Measurements from ENCODE around the gene EHMT1.
"Not testable (repeated sequence)": the region's sequence is repeated elsewhere in the genome, so short reads cannot be mapped to it uniquely, and the experiment has no call there.

The EHMT1 gene

DNA sequence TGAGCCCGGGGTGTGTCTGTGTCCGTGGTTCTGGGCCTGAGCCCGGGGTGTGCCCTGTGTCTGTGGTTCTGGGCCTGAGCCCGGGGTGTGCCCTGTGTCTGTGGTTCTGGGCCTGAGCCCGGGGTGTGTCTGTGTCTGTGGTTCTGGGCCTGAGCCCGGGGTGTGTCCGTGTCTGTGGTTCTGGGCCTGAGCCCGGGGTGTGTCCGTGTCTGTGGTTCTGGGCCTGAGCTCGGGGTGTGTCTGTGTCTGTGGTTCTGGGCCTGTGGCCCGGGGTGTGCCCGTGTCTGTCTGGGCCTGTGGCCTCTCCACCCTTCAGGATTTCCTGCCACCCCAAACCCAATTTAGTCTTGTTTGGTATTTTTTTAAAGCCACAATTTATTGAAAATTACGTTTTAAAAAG lies 104.6 kb downstream of the EHMT1 start:
- not testable (repeated sequence) for H3K9me3 ChIP-seq (ENCODE audit: control insufficient read depth, insufficient read depth, low read length); H3K27me3 ChIP-seq (ENCODE audit: control insufficient read depth, insufficient read depth, low read length); H3K4me3 ChIP-seq (ENCODE audit: low read depth, low read length); H3K9ac ChIP-seq (ENCODE audit: low read depth, low read length)
- Histone ChIP-seq H3K36me3 (ENCODE audit: control insufficient read depth, insufficient read depth, low read length) (peaks cover 47% of the 10 kb centered on the region), H3K27ac (ENCODE audit: low read depth, low read length) (peak overlapping the region; percentile 86), H3K4me1 (ENCODE audit: control insufficient read depth, insufficient read depth, low read length) (peaks cover 14% of the 10 kb centered on the region)

DNA sequence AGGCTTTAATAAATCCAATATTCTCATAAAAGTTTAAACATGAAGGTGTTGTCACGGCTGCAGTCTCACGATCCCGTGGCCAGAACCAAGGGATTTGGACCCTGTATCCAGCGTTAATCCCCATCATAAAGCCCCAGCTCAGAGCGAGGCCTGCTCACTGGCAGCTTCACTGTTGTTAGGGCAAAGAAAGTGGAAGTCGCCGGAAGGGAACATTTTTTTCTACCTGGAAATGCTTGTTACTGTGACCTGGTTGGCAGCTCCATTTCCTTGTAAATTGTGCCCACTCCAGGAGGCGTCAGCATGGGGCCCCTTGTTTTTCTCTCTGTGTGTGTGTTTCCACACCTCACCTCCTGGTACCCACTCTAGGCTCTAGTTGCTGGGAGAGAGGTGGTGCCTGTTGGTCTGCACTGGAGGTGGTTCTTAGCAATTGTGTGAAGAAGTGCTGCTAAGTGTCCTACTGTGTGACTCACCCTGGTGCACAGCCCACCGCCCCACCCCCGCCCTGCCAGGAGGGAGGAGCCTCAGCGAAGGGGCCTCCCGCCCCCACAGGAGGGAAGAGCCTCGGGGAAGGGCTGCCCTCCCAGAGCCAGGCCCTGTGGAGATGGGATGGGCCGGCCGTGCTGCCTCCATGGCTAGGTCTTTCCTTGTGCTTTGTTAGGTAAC lies 105.1 kb downstream of the EHMT1 start:
- peaks cover 14% of the 10 kb centered on the region for H3K4me1 ChIP-seq (ENCODE audit: control insufficient read depth, insufficient read depth, low read length)
- no peaks in the 10 kb centered on the region for H3K9me3 ChIP-seq (ENCODE audit: control insufficient read depth, insufficient read depth, low read length)
- no peak overlapping the region; the same call in 1 of the 2 replicates for H3K9ac ChIP-seq (ENCODE audit: low read depth, low read length)
- H3K27me3 ChIP-seq (ENCODE audit: control insufficient read depth, insufficient read depth, low read length), result no peaks in the 10 kb centered on the region
- peaks cover 51% of the 10 kb centered on the region for H3K36me3 ChIP-seq (ENCODE audit: control insufficient read depth, insufficient read depth, low read length)
- no peak overlapping the region for H3K4me3 ChIP-seq (ENCODE audit: low read depth, low read length)
- peak overlapping the region; percentile 86 for H3K27ac ChIP-seq (ENCODE audit: low read depth, low read length)

DNA sequence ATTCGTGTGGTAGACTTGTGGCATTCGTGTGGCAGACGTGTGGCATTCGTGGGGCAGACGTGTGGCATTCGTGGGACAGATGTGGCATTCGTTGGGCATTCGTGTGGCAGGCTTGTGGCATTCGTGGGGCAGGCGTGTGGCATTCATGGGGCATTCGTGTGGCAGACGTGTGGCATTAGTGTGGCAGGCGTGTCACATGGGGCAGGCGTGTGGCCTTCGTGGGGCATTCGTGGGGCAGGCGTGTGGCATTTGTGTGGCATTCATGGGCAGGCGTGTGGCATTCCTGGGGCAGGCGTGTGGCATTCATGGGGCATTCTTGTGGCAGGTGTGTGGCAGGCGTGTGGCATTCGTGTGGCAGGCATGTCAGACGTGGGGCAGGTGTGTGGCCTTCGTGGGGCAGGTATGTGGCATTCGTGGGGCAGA lies 106.0 kb downstream of the EHMT1 start:
- Histone ChIP-seq H3K4me3 (ENCODE audit: low read depth, low read length) (no peak overlapping the region), H3K27me3 (ENCODE audit: control insufficient read depth, insufficient read depth, low read length) (no peaks in the 10 kb centered on the region), H3K27ac (ENCODE audit: low read depth, low read length) (peak overlapping the region; percentile 86), H3K36me3 (ENCODE audit: control insufficient read depth, insufficient read depth, low read length) (peaks cover 53% of the 10 kb centered on the region), H3K9ac (ENCODE audit: low read depth, low read length) (no peak overlapping the region), H3K4me1 (ENCODE audit: control insufficient read depth, insufficient read depth, low read length) (peaks cover 14% of the 10 kb centered on the region), H3K9me3 (ENCODE audit: control insufficient read depth, insufficient read depth, low read length) (no peaks in the 10 kb centered on the region)

DNA sequence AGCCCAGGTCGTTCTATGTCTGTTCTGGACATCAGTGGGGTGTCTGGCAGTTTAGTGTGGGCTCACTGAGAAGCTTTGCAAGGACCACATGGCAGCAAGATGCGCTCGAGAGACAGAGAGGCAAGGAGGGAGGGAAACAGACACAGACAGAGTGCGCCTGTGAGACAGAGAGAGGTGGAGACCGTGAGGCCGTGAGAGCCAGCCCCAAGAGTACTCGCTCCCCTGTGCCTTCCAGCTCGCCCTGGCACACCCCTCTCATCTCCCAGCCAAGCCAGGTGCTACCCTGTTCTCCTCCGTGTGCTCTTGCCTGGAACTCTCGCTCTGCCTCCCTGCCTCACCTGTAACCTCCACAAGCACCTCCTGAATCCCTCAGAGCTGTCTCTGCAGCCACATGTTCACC lies 106.8 kb downstream of the EHMT1 start:
- no peaks in the 10 kb centered on the region for H3K27me3 ChIP-seq (ENCODE audit: control insufficient read depth, insufficient read depth, low read length)
- H3K9me3 ChIP-seq (ENCODE audit: control insufficient read depth, insufficient read depth, low read length), result no peaks in the 10 kb centered on the region
- H3K9ac ChIP-seq (ENCODE audit: low read depth, low read length), result no peak overlapping the region
- no peak overlapping the region for H3K27ac ChIP-seq (ENCODE audit: low read depth, low read length)
- peaks cover 52% of the 10 kb centered on the region for H3K36me3 ChIP-seq (ENCODE audit: control insufficient read depth, insufficient read depth, low read length)
- no peak overlapping the region for H3K4me3 ChIP-seq (ENCODE audit: low read depth, low read length)
- peaks cover 14% of the 10 kb centered on the region for H3K4me1 ChIP-seq (ENCODE audit: control insufficient read depth, insufficient read depth, low read length)

DNA sequence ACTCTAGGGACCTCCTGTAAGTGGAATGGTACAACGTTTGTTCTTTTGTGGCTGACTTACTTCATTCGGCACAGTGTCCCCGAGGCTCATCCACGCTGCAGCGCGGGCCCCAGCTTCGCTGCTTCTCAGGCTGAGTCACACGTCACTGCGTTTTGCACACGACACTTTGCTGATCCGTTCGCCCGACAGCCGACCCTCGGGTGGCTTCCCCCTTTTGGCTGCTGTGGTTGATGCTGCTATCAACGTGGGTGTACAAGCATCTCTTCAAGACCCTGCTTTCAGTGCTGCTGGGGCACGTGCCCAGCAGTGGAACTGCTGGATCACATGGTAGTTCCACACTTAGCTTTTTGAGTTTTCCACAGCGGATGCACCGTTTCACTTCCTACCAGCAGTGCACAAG lies 107.5 kb downstream of the EHMT1 start:
- not testable (repeated sequence) for H3K27me3 ChIP-seq (ENCODE audit: control insufficient read depth, insufficient read depth, low read length); H3K27ac ChIP-seq (ENCODE audit: low read depth, low read length); H3K4me3 ChIP-seq (ENCODE audit: low read depth, low read length); H3K9ac ChIP-seq (ENCODE audit: low read depth, low read length); H3K9me3 ChIP-seq (ENCODE audit: control insufficient read depth, insufficient read depth, low read length)
- Histone ChIP-seq H3K36me3 (ENCODE audit: control insufficient read depth, insufficient read depth, low read length) (peaks cover 55% of the 10 kb centered on the region), H3K4me1 (ENCODE audit: control insufficient read depth, insufficient read depth, low read length) (peaks cover 14% of the 10 kb centered on the region)

DNA sequence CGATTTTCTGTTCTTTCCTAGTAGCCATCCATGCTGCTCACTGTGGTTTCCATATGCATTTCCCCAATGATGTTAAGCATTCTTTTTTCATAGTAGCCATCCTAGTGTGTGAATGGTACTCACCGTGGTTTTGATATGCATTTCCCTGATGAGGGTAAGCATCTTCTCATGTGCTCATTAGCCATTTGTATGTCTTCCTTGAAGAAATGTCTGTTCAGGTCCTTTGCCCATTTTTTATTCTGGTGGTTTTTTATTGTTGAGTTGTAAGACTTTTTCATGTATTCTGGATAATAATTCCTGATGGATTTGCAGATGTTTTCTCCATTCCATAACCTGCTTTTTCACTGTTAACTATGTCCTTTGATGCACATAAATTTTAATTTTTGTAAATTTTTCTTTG lies 108.0 kb downstream of the EHMT1 start:
- Histone ChIP-seq H3K9ac (ENCODE audit: low read depth, low read length) (no peak overlapping the region), H3K36me3 (ENCODE audit: control insufficient read depth, insufficient read depth, low read length) (peaks cover 57% of the 10 kb centered on the region), H3K9me3 (ENCODE audit: control insufficient read depth, insufficient read depth, low read length) (no peaks in the 10 kb centered on the region), H3K27ac (ENCODE audit: low read depth, low read length) (no peak overlapping the region), H3K4me1 (ENCODE audit: control insufficient read depth, insufficient read depth, low read length) (peaks cover 14% of the 10 kb centered on the region), H3K4me3 (ENCODE audit: low read depth, low read length) (no peak overlapping the region), H3K27me3 (ENCODE audit: control insufficient read depth, insufficient read depth, low read length) (no peaks in the 10 kb centered on the region)

DNA sequence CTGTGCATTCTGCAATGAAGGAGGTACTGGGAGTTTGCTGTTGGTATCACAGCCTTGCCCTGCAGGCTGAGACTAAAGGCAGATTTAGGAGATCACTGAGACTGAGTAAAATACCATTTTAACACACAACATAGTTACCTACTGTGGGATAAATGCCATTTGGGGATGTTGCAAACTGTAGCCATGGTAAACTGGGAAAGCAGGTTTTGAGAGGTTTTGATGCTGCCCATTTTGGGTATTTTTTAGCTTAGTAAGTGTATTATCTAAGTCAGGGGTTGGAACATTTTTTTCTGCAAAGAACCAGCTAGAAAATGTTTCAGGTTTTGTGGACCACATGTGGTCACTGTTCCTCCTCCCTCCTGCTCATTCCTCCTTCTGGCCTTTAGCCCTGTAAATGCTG lies 108.9 kb downstream of the EHMT1 start:
- Histone ChIP-seq H3K9me3 (ENCODE audit: control insufficient read depth, insufficient read depth, low read length) (no peaks in the 10 kb centered on the region), H3K4me3 (ENCODE audit: low read depth, low read length) (no peak overlapping the region), H3K27me3 (ENCODE audit: control insufficient read depth, insufficient read depth, low read length) (no peaks in the 10 kb centered on the region), H3K27ac (ENCODE audit: low read depth, low read length) (no peak overlapping the region), H3K36me3 (ENCODE audit: control insufficient read depth, insufficient read depth, low read length) (peaks cover 62% of the 10 kb centered on the region), H3K9ac (ENCODE audit: low read depth, low read length) (no peak overlapping the region), H3K4me1 (ENCODE audit: control insufficient read depth, insufficient read depth, low read length) (peaks cover 10% of the 10 kb centered on the region)

DNA sequence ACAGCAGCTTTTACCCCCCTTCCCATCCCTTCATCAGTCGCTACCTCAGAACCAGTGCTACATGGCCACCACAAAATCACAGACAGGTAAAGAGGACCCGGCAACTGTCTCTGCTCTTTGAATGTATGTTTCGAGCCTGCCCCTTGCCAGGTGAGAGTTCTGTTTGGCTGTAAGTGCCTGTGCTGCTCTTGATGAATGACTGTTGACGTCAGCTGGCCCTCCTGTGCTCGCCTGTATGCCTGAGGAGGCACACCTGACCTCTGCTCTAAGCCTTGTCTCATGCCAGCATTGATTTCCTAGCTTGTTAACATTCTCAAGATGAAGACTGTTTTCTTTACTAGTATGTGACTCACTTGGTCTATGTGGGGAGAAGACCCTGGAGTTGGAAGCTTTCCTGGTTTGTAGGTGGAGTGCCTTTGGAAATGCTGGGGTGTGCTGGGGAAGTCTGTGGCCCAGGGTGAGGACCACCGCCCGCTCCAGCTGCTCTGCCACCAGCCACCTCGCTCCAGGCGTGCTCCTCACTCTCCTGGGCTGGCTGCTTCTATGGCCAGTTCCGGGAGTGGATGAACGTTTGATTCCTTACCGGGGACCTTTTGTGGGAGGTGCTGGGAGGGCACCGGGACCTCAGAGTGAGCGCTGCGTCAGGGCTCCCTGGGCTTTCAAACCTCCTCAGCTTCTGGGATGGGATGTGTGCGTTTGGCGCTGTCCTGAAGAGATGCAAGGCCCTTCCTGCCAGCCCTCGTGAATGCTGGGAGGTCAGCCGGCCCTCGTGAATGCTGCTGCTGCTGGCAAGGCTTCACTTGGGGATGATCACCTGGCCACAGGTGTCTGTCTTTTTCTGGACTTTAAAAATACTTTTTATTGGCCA lies 109.9 kb downstream of the EHMT1 start:
- H3K4me3 ChIP-seq (ENCODE audit: low read depth, low read length), result no peak overlapping the region
- H3K27ac ChIP-seq (ENCODE audit: low read depth, low read length), result no peak overlapping the region
- H3K9me3 ChIP-seq (ENCODE audit: control insufficient read depth, insufficient read depth, low read length), result no peaks in the 10 kb centered on the region
- peaks cover 7% of the 10 kb centered on the region for H3K4me1 ChIP-seq (ENCODE audit: control insufficient read depth, insufficient read depth, low read length)
- H3K36me3 ChIP-seq (ENCODE audit: control insufficient read depth, insufficient read depth, low read length), result peaks cover 72% of the 10 kb centered on the region
- no peak overlapping the region for H3K9ac ChIP-seq (ENCODE audit: low read depth, low read length)
- H3K27me3 ChIP-seq (ENCODE audit: control insufficient read depth, insufficient read depth, low read length), result no peaks in the 10 kb centered on the region

DNA sequence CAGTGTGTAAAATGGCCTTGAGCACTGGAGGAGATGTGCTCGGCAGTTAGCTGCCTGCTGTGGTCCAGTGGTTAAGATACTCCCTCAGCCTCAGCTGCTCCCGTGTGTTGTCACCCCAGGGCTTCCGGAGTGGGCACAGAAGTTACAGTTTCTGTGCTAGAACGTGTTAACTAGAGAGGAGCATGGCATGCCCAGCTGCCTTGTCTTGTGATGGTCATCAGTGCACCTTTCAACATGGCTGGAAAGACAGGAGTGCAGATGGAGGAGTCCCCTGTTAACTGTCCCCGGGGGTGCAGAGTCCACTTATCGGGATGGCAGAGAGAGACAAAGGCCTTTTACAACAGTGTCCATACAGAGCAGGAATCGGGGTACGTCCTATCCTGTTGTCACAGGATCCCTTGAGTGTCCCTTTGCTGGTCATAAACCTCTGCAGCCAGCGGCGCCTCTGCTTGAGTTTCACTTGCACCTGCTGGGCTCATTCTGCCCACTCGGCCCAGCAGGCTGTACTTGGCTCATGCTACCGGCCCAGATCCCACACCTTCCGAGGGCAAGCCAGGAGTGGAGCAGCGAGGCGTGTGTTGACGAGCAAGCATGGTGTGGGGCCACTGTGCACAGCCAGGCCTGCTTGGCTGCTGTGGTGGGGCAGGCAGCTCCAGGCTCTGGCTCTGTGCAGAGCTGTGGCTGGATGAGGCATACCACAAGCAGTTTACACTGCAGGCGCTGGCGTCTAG lies 112.6 kb downstream of the EHMT1 start:
- no peaks in the 10 kb centered on the region for H3K27me3 ChIP-seq (ENCODE audit: control insufficient read depth, insufficient read depth, low read length)
- peaks cover 75% of the 10 kb centered on the region for H3K36me3 ChIP-seq (ENCODE audit: control insufficient read depth, insufficient read depth, low read length)
- H3K9ac ChIP-seq (ENCODE audit: low read depth, low read length), result no peak overlapping the region
- H3K27ac ChIP-seq (ENCODE audit: low read depth, low read length), result no peak overlapping the region
- H3K9me3 ChIP-seq (ENCODE audit: control insufficient read depth, insufficient read depth, low read length), result no peaks in the 10 kb centered on the region
- peaks cover 2% of the 10 kb centered on the region; the same call in 1 of the 2 replicates for H3K4me1 ChIP-seq (ENCODE audit: control insufficient read depth, insufficient read depth, low read length)
- H3K4me3 ChIP-seq (ENCODE audit: low read depth, low read length), result no peak overlapping the region

DNA sequence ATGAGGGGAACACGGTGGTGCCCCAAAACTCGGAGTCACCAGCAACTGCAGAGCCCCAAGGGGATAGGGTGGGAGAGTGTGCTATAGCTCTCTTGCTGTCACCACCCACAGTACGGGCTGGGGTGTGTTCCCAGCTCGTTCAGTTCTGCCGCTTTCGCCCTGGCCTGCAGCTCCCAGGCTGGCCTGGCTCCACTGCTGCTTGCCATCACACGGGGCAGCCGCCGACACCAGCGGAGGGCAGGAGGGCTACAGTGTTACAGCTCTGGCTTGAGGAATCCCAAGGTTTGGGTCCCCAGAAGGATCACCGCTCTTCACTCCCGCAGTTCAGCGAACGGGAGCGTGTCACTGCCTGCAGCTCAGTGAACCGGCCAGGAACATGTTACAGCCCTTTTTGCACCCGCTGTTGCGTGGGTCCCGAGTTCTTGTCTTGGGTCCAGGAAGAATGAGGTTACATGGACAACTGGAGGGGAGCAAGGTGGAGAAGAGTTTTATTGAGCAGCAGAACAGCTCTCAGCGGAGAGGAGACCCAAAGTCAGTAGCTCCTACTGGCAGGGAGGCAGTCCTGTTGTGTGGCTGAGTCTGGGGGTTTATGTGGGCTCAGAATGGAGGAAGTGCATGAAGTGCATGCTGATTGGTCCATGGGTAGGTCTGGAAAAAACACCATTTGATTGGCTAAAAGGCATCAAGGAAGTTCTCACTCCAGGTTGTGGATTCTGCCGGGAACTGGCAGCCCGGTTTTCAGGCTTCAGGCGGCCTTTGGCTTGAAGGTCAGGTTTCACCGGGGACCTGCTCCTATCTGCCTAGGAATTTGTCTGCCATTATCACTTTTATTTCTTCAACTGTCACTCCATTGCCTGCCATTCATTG lies 113.4 kb downstream of the EHMT1 start:
- no peak overlapping the region for H3K4me3 ChIP-seq (ENCODE audit: low read depth, low read length)
- H3K9ac ChIP-seq (ENCODE audit: low read depth, low read length), result no peak overlapping the region
- H3K9me3 ChIP-seq (ENCODE audit: control insufficient read depth, insufficient read depth, low read length), result no peaks in the 10 kb centered on the region
- peaks cover 2% of the 10 kb centered on the region; the same call in 1 of the 2 replicates for H3K4me1 ChIP-seq (ENCODE audit: control insufficient read depth, insufficient read depth, low read length)
- no peak overlapping the region for H3K27ac ChIP-seq (ENCODE audit: low read depth, low read length)
- no peaks in the 10 kb centered on the region for H3K27me3 ChIP-seq (ENCODE audit: control insufficient read depth, insufficient read depth, low read length)
- H3K36me3 ChIP-seq (ENCODE audit: control insufficient read depth, insufficient read depth, low read length), result peaks cover 72% of the 10 kb centered on the region

Data from HUES48 (cell line).